ENCODE measurements around the gene WWOX. TPM values are rescaled to one million over a fixed set of nuclear protein-coding genes. Genes with fewer than 3 reads are reported as not detected.

Gene WWOX
- total and polyA plus RNA-seq, 2 of the 8 experiments (the other 6 are each of a cell fraction or from before 2014, with no cell fraction given): 5.4 to 16.7 TPM

DNA sequence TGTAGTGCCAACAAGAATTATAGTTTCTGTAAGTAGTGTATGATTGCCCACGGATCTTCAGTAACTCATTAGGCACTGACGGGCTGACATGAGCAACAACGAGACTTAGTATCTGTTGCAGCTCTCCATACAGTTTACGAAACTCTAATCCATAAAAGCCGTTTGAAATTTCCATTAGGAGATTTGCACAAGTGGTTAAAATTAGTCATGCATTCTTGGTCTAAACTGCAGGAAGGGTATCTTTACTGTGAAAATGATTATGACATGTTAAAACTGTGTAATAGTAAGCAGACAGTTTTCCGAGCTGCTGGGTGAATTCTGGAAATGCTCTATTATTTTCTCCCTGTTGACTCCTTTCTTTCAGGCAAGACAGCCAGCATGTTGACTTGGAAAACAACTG, 605.0 kb downstream of the WWOX start:
- no peaks in the 10 kb centered on the region for H3K79me2 ChIP-seq (ENCODE audit: control insufficient read depth in 1 of 2, insufficient read depth in 2 of 2, low read length in 2 of 2)
- no peak overlapping the region for H2AK5ac ChIP-seq (ENCODE audit: low read depth, low read length)
- no peak overlapping the region for H3K56ac ChIP-seq (replicated peaks; ENCODE audit: insufficient read length, low read depth, low read length)
- no peaks in the 10 kb centered on the region for H3K23me2 ChIP-seq (ENCODE audit: low read depth, low read length)
- H4K91ac ChIP-seq (replicated peaks; ENCODE audit: insufficient read length, low read length): no peak overlapping the region
- H3K9me3 ChIP-seq (ENCODE audit: insufficient read depth in 2 of 2, low read depth in 1 of 2, low read length in 1 of 2): no peaks in the 10 kb centered on the region
- H3K4me2 ChIP-seq (ENCODE audit: insufficient read depth in 1 of 2, low read depth in 2 of 2, low read length in 2 of 2): no peak overlapping the region
- no peak overlapping the region for H4K8ac ChIP-seq (ENCODE audit: extremely low read depth, insufficient read depth, low read length)
- WGBS, 2 experiments (ENCODE audit: extremely low coverage in 1 of 2, insufficient coverage in 1 of 2, insufficient read length in 1 of 2, insufficient replicate concordance in 2 of 2, low coverage in 1 of 2, low lambda C conversion rate in 2 of 2, missing lambda C conversion rate in 1 of 2): 94% methylated on average over 6 of the region's 6 CpGs; no CpG with 5 or more reads in 1 of the 2 experiments
- peaks cover 0 to 2% (median 0%) of the 10 kb centered on the region in 4 experiments; a peak in 1 of 7 replicates for H3K4me1 ChIP-seq (replicated peaks in 1 of 4; ENCODE audit: control insufficient read depth in 3 of 4, insufficient read depth in 4 of 4, low read length in 3 of 4)
- no peak overlapping the region for H3K18ac ChIP-seq (ENCODE audit: extremely low read depth, low read length)
- H2BK12ac ChIP-seq (ENCODE audit: low read depth, low read length): no peak overlapping the region
- FAIRE-seq (no peak), DNase-seq (ENCODE audit: low read depth in 1 of 2, low spot score in 2 of 2) (no peak)
- H3K14ac ChIP-seq (ENCODE audit: insufficient read length): no peak overlapping the region
- TF ChIP-seq SP2 (IDR thresholded peaks at IDR 0.05; ENCODE audit: low read length): no peak
- TF ChIP-seq CREB1 (IDR thresholded peaks at IDR 0.05): no peak
- TF ChIP-seq SUZ12 (IDR thresholded peaks at IDR 0.05; ENCODE audit: low read length): no peak
- TF ChIP-seq, protein P1, sequence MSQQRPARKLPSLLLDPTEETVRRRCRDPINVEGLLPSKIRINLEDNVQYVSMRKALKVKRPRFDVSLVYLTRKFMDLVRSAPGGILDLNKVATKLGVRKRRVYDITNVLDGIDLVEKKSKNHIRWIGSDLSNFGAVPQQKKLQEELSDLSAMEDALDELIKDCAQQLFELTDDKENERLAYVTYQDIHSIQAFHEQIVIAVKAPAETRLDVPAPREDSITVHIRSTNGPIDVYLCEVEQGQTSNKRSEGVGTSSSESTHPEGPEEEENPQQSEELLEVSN (IDR thresholded peaks at IDR 0.05): no peak
- H3K27me3 ChIP-seq (replicated peaks in 1 of 4; ENCODE audit: control insufficient read depth in 3 of 4, extremely low read depth in 1 of 4, insufficient read depth in 3 of 4, low read length in 3 of 4): no peaks in the 10 kb centered on the region
- POLR2A ChIA-PET (ENCODE audit: partially characterized antibody): no interaction called here
- H3K23ac ChIP-seq (ENCODE audit: insufficient read length): no peak overlapping the region
- H3K27ac ChIP-seq (ENCODE audit: low read depth, low read length): no peak overlapping the region
- no peak overlapping the region for H2BK15ac ChIP-seq (ENCODE audit: low read length)
- no peaks in the 10 kb centered on the region for H3K36me3 ChIP-seq (ENCODE audit: control insufficient read depth in 2 of 4, insufficient read depth in 4 of 4, low read length in 3 of 4)
- H3K9ac ChIP-seq (replicated peaks in 1 of 4; ENCODE audit: extremely low read depth in 1 of 4, low read depth in 3 of 4, low read length in 3 of 4): no peak overlapping the region
- no peak overlapping the region for H3K4ac ChIP-seq (replicated peaks; ENCODE audit: insufficient read length, low read depth, low read length)
- H3K79me1 ChIP-seq (ENCODE audit: low read depth, low read length): no peaks in the 10 kb centered on the region
- H4K20me1 ChIP-seq (replicated peaks in 1 of 2; ENCODE audit: control insufficient read depth in 1 of 2, insufficient read depth in 2 of 2, low read length in 2 of 2): no peaks in the 10 kb centered on the region
- H2AFZ ChIP-seq (ENCODE audit: low read length): no peak overlapping the region
- H3K4me3 ChIP-seq (ENCODE audit: extremely low read depth in 1 of 4, insufficient read depth in 2 of 4, low read depth in 3 of 4, low read length in 4 of 4): no peak overlapping the region
- CTCF ChIA-PET (ENCODE audit: partially characterized antibody): interaction anchor here (1.1 to 2.5 kb wide), 3 partner anchors 25 to 897 kb away, joined by 3 to 10 read pairs (median 7); no protein-coding TSS in a partner anchor
- H4K5ac ChIP-seq (ENCODE audit: insufficient read length, low read depth, low read length): no peak overlapping the region
- no peak overlapping the region for H2BK120ac ChIP-seq (replicated peaks; ENCODE audit: low read depth, low read length)
- no peak overlapping the region for H2BK20ac ChIP-seq (ENCODE audit: low read length)
- no peak overlapping the region for H2BK5ac ChIP-seq (ENCODE audit: low read depth, low read length)

All from H1 (cell line).